ENCODE data around the gene RPL7A. TPM values are rescaled to one million over a fixed set of nuclear protein-coding genes. Genes with fewer than 3 reads are reported as not detected.

The RPL7A gene
- polyA plus RNA-seq, 1 experiment = 2,708 TPM

GRCh38 chr9:133352635-133353340 lies 4.8 kb downstream of the RPL7A start:
- no peak for DNase-seq (ENCODE audit: low read depth, low spot score)
- Histone ChIP-seq H3K4me3 (ENCODE audit: low read depth, low read length) (no peak overlapping the region), H3K9me3 (ENCODE audit: control insufficient read depth, insufficient read depth, low read length) (peaks cover 5% of the 10 kb centered on the region; the same call in 1 of the 2 replicates), H3K27ac (ENCODE audit: low read depth, low read length) (peak overlapping the region; percentile 47), H3K27me3 (ENCODE audit: control insufficient read depth, insufficient read depth, low read length) (no peaks in the 10 kb centered on the region)
- CTCF ChIA-PET = interaction anchor here (1.0 kb wide), 1 partner anchor 209 kb away, joined by 3 read pairs; no protein-coding TSS in a partner anchor
- POLR2A ChIA-PET = interaction anchor here (0.6 to 1.1 kb wide), 2 partner anchors 9 to 14 kb away, joined by 3 read pairs; no protein-coding TSS in a partner anchor
- no peak for TF ChIP-seq CTCF (IDR thresholded peaks at IDR 0.05; ENCODE audit: low read depth, low read length)

- CTCF ChIA-PET = no interaction called here
- Histone ChIP-seq H3K27ac (ENCODE audit: low read depth, low read length) (no peak overlapping the region), H3K27me3 (ENCODE audit: control insufficient read depth, insufficient read depth, low read length) (no peaks in the 10 kb centered on the region), H3K4me3 (ENCODE audit: low read depth, low read length) (no peak overlapping the region), H3K9me3 (ENCODE audit: control insufficient read depth, insufficient read depth, low read length) (peaks cover under 1% of the 10 kb centered on the region; the same call in 1 of the 2 replicates)
- TF ChIP-seq CTCF (IDR thresholded peaks at IDR 0.05; ENCODE audit: low read depth, low read length) = no peak
- POLR2A ChIA-PET = interaction anchor here (1.1 kb wide), 1 partner anchor 15 kb away, joined by 3 read pairs; no protein-coding TSS in a partner anchor
- DNase-seq (ENCODE audit: low read depth, low spot score) = no peak
Measured at GRCh38 chr9:133353548-133353947, 5.5 kb downstream of the RPL7A start.

GRCh38 chr9:133354766-133355165 lies 6.7 kb downstream of the RPL7A start:
- 0 out of 2 replicates have a peak overlapping the region, but pooled peaks have one; percentile 2 for H3K4me3 ChIP-seq (ENCODE audit: low read depth, low read length)
- CTCF ChIA-PET = no interaction called here
- no peak overlapping the region for H3K27ac ChIP-seq (ENCODE audit: low read depth, low read length)
- TF ChIP-seq CTCF (IDR thresholded peaks at IDR 0.05; ENCODE audit: low read depth, low read length) = no peak
- POLR2A ChIA-PET = no interaction called here
- H3K27me3 ChIP-seq (ENCODE audit: control insufficient read depth, insufficient read depth, low read length) = no peaks in the 10 kb centered on the region
- H3K9me3 ChIP-seq (ENCODE audit: control insufficient read depth, insufficient read depth, low read length) = no peaks in the 10 kb centered on the region; the same call in 1 of the 2 replicates
- no peak for DNase-seq (ENCODE audit: low read depth, low spot score)

GRCh38 chr9:133355881-133356357 lies 7.9 kb downstream of the RPL7A start:
- no peaks in the 10 kb centered on the region; the same call in 1 of the 2 replicates for H3K9me3 ChIP-seq (ENCODE audit: control insufficient read depth, insufficient read depth, low read length)
- TF ChIP-seq CTCF (IDR thresholded peaks at IDR 0.05; ENCODE audit: low read depth, low read length) = no peak; the same call in 1 of the 2 replicates
- ChIA-PET POLR2A (interaction anchor here (1.0 to 2.3 kb wide), 3 partner anchors 8 to 19 kb away, joined by 3 to 19 read pairs (median 7); partner anchors contain the start of genes MED22 and RPL7A), CTCF (interaction anchor here (0.6 to 2.2 kb wide), 2 partner anchors 46 to 131 kb away, joined by 3 to 7 read pairs; no protein-coding TSS in a partner anchor)
- peak overlapping the region; percentile 68 for H3K27ac ChIP-seq (ENCODE audit: low read depth, low read length)
- DNase-seq (ENCODE audit: low read depth, low spot score) = no peak
- H3K27me3 ChIP-seq (ENCODE audit: control insufficient read depth, insufficient read depth, low read length) = no peaks in the 10 kb centered on the region
- H3K4me3 ChIP-seq (ENCODE audit: low read depth, low read length) = peak overlapping the region; percentile 92

All from AG04450 (cell line).